Limb (tissue), 2 donors: ENCODE results near the gene TRAK2.

Experiments
- DNase-seq, 2 donors: peaks; one replicate each; pipeline ENCODE4 v3.0.0-alpha.2; 2016; ENCODE audit errors: extremely low spot score in 2 of 2

The TRAK2 gene

GRCh38 chr2:201363857-201364560, 87.2 kb downstream of the TRAK2 start:
- DNase-seq = peak in 1 of 2 donors; percentile 33

- no peak for DNase-seq
Measured at GRCh38 chr2:201362396-201362795, 88.9 kb downstream of the TRAK2 start.

- no peak for DNase-seq
Measured at GRCh38 chr2:201361078-201361733, 90.1 kb downstream of the TRAK2 start.

- DNase-seq = no peak
Measured at GRCh38 chr2:201360256-201360655, 91.0 kb downstream of the TRAK2 start.

- no peak for DNase-seq
Measured at GRCh38 chr2:201358684-201359083, 92.6 kb downstream of the TRAK2 start.

- DNase-seq = peak; percentile 47 to 90
Measured at GRCh38 chr2:201357221-201357620, 94.0 kb downstream of the TRAK2 start, which contains the start of gene FLACC1. FLACC1 (minus strand) TSS chr2:201357345; CDS start chr2:201351404, 5,941 bp downstream.

- DNase-seq = peak in 1 of 2 donors; percentile 8
Measured at GRCh38 chr2:201353116-201353515, 98.1 kb downstream of the TRAK2 start.

GRCh38 chr2:201350879-201351278, 100.4 kb downstream of the TRAK2 start:
- no peak for DNase-seq

- no peak for DNase-seq
Measured at GRCh38 chr2:201349601-201350000, 101.7 kb downstream of the TRAK2 start.

- DNase-seq = no peak
Measured at GRCh38 chr2:201348758-201349157, 102.5 kb downstream of the TRAK2 start.

GRCh38 chr2:201347138-201347537, 104.1 kb downstream of the TRAK2 start:
- DNase-seq = no peak

GRCh38 chr2:201345625-201346213, 105.5 kb downstream of the TRAK2 start:
- no peak for DNase-seq

- DNase-seq = no peak
Measured at GRCh38 chr2:201344663-201345366, 106.4 kb downstream of the TRAK2 start.

- no peak for DNase-seq
Measured at GRCh38 chr2:201343559-201343958, 107.7 kb downstream of the TRAK2 start.

GRCh38 chr2:201342923-201343322, 108.3 kb downstream of the TRAK2 start:
- no peak for DNase-seq

GRCh38 chr2:201329409-201329808, 121.8 kb downstream of the TRAK2 start:
- no peak for DNase-seq

- no peak for DNase-seq
Measured at GRCh38 chr2:201327678-201328077, 123.6 kb downstream of the TRAK2 start.
